Measurements from ENCODE around the gene PML. TPM values are rescaled to one million over a fixed set of nuclear protein-coding genes. Genes with fewer than 3 reads are reported as not detected.

PML gene
- total and polyA plus RNA-seq, 9 of the 15 experiments (the other 6 are each of a cell fraction or from before 2014, with no cell fraction given): 5.0 to 50.7 (median 10.1) TPM

DNA sequence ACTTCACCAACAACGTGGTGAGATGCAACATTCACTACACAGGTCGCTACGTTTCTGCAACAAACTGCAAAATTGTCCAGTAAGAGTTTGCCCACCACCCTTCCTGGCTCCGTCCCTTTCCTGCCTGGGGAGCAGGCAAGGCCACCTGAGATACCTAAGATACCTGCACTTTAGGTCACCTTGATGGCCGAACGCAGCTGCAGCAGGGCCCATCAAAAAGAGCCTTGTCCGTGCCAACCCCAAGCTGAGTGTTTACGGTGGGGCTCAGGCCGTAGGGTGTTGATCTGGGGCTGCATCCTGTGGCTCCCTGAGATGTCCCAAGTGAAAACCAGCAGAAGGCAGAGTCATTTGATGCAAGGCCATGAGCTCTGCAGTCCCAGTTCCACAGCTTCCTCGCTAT lies 45.0 kb upstream of the PML start (continued):
- no peak for TF ChIP-seq LCOR (CRISPR knock-in tag; IDR thresholded peaks at IDR 0.05)
- no peak for TF ChIP-seq TAF9B (IDR thresholded peaks at IDR 0.05; ENCODE audit: partially characterized antibody)
- no peak for TF ChIP-seq STAG1 (CRISPR knock-in tag; IDR thresholded peaks at IDR 0.05; ENCODE audit: borderline replicate concordance)
- TF ChIP-seq, protein P1, sequence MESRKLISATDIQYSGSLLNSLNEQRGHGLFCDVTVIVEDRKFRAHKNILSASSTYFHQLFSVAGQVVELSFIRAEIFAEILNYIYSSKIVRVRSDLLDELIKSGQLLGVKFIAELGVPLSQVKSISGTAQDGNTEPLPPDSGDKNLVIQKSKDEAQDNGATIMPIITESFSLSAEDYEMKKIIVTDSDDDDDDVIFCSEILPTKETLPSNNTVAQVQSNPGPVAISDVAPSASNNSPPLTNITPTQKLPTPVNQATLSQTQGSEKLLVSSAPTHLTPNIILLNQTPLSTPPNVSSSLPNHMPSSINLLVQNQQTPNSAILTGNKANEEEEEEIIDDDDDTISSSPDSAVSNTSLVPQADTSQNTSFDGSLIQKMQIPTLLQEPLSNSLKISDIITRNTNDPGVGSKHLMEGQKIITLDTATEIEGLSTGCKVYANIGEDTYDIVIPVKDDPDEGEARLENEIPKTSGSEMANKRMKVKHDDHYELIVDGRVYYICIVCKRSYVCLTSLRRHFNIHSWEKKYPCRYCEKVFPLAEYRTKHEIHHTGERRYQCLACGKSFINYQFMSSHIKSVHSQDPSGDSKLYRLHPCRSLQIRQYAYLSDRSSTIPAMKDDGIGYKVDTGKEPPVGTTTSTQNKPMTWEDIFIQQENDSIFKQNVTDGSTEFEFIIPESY (CRISPR knock-in tag; IDR thresholded peaks at IDR 0.05): no peak

DNA sequence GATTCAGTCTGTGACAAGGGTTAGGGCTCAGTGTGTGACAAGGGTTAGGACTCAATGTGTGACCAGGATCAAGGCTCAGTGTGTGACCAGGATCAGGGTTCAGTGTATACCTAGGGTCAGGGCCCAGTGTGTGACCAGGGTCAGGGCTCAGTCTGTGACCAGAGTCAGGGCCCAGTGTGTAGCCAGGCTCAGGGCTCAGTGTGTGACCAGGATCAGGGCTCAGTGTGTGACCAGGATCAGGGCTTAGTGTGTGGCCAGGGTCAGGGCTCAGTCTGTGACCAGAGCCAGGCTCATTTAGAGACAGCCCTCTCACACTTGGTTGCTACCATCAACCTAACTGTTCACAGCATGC lies 44.1 kb upstream of the PML start:
- DNase-seq (ENCODE audit: extremely low read depth in 1 of 4, low spot score in 3 of 4) (no peak), ATAC-seq (no peak), FAIRE-seq (no peak)
- Histone ChIP-seq H3K9me3 (replicated peaks; ENCODE audit: control insufficient read depth, insufficient read depth, low read depth, low read length) (no peaks in the 10 kb centered on the region), H3K9me1 (ENCODE audit: control insufficient read depth, insufficient read depth, low read length) (no peaks in the 10 kb centered on the region), H3K27me3 (ENCODE audit: control insufficient read depth in 2 of 2, insufficient read depth in 2 of 2, low read length in 2 of 2) (peaks cover 5 to 67% of the 10 kb centered on the region in 2 experiments; a peak in 4 of 5 replicates), H3K79me2 (ENCODE audit: control insufficient read depth, insufficient read depth, low read length) (no peaks in the 10 kb centered on the region), H3K4me1 (replicated peaks in 1 of 2; ENCODE audit: control insufficient read depth in 2 of 2, insufficient read depth in 2 of 2, low read length in 2 of 2) (peaks cover 0 to 23% of the 10 kb centered on the region in 2 experiments; a peak in 1 of 5 replicates), H3K4me2 (ENCODE audit: insufficient read depth, low read length) (no peak overlapping the region), H3K4me3 (no peak overlapping the region), H4K20me1 (replicated peaks; ENCODE audit: control insufficient read depth, insufficient read depth, low read length) (peaks cover 16% of the 10 kb centered on the region; the same call in 1 of the 2 replicates), H3K27ac (ENCODE audit: extremely low read depth, low read depth, low read length) (no peak overlapping the region), H2AFZ (ENCODE audit: low read depth, low read length) (no peak overlapping the region), H3K36me3 (ENCODE audit: control insufficient read depth, insufficient read depth, low read length) (no peaks in the 10 kb centered on the region), H3K9ac (ENCODE audit: insufficient read depth in 1 of 2, low read depth in 2 of 2, low read length in 2 of 2) (no peak overlapping the region; a peak in 1 of 4 replicates)
- no TSS peak for BruUV-seq (replicated peaks)
- in situ Hi-C loops (cut with MboI) (loop anchor here (10.0 to 25.0 kb wide), 2 partner anchors 374 to 1337 kb away; partner anchors contain the start of gene GOLGA6D), intact Hi-C loops (cut with micrococcal nuclease) (loop anchor here (5.0 kb wide), 1 partner anchor 372 kb away; no protein-coding TSS in a partner anchor)
- CTCF ChIA-PET (ENCODE audit: low intra/inter-chr PET ratio): interaction anchor here (2.2 kb wide), 1 partner anchor 14 kb away, joined by 17 read pairs; no protein-coding TSS in a partner anchor
- POLR2A ChIA-PET: no interaction called here
- TF ChIP-seq ZNF324 (CRISPR knock-in tag; IDR thresholded peaks at IDR 0.05) (no peak), RFX5 (IDR thresholded peaks at IDR 0.05; ENCODE audit: low read depth, low read length) (no peak), ZBED1 (IDR thresholded peaks at IDR 0.05) (no peak), MXI1 (IDR thresholded peaks at IDR 0.05; ENCODE audit: low read depth, low read length) (no peak), PCBP1 (IDR thresholded peaks at IDR 0.05; ENCODE audit: low read depth, low read length, poor library complexity, severe bottlenecking) (no peak), ZNF583 (CRISPR knock-in tag; IDR thresholded peaks at IDR 0.05) (no peak), L3MBTL2 (IDR thresholded peaks at IDR 0.05) (no peak), PTBP1 (IDR thresholded peaks at IDR 0.05; ENCODE audit: low read depth, low read length) (no peak), SETDB1 (IDR thresholded peaks at IDR 0.05; ENCODE audit: low read length) (no peak), ZNF764 (CRISPR knock-in tag; IDR thresholded peaks at IDR 0.05; ENCODE audit: low read depth) (no peak), ZNF282 (CRISPR knock-in tag; IDR thresholded peaks at IDR 0.05) (no peak)
- TF ChIP-seq, protein P2, sequence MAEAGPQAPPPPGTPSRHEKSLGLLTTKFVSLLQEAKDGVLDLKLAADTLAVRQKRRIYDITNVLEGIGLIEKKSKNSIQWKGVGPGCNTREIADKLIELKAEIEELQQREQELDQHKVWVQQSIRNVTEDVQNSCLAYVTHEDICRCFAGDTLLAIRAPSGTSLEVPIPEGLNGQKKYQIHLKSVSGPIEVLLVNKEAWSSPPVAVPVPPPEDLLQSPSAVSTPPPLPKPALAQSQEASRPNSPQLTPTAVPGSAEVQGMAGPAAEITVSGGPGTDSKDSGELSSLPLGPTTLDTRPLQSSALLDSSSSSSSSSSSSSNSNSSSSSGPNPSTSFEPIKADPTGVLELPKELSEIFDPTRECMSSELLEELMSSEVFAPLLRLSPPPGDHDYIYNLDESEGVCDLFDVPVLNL (CRISPR knock-in tag; IDR thresholded peaks at IDR 0.05; ENCODE audit: low read depth): no peak
- TF ChIP-seq, protein P3, sequence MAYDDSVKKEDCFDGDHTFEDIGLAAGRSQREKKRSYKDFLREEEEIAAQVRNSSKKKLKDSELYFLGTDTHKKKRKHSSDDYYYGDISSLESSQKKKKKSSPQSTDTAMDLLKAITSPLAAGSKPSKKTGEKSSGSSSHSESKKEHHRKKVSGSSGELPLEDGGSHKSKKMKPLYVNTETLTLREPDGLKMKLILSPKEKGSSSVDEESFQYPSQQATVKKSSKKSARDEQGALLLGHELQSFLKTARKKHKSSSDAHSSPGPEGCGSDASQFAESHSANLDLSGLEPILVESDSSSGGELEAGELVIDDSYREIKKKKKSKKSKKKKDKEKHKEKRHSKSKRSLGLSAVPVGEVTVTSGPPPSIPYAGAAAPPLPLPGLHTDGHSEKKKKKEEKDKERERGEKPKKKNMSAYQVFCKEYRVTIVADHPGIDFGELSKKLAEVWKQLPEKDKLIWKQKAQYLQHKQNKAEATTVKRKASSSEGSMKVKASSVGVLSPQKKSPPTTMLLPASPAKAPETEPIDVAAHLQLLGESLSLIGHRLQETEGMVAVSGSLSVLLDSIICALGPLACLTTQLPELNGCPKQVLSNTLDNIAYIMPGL (CRISPR knock-in tag; IDR thresholded peaks at IDR 0.05): no peak

All from K562 (cell line).